ENCODE measurements around the gene CD34.

Gene CD34

DNA sequence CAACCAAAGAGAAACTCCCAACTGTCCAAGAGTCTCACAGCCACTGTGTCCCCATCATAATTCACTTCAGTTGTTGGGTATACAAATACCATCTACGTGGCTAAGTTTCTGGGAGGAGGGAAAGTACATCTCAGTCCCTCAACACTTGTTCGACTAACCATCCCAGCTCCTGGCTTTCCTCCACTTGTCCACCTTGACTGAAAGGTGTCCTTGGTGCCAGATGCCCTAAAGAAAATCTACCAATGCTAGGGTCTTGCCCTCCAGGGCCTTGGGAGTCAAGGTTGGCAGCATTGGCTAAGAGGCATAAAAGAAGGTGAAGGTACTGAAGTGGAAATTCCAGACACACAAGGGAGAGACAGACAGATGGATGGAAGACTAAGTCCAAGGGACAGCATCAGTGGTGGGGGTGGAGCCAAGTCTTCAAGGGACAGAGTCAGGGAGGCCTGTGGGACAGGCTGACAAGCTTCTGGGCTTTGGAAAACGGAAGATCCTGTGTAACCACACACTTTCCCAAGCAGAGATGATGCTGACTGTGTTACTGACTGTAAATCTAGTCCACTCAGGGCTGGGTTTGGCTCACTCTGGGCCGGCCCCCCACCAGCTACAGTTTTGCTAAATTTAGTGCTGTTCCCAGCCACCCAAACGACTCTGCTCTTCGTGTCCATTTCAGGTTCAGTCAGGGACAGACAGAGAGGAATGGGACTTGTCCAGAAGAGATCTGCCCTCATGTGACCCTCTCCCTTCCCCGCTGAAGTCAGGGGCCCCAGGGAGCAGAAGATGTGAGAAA is 60.1 kb downstream of the CD34 start:
- DNase-seq = no peak

DNA sequence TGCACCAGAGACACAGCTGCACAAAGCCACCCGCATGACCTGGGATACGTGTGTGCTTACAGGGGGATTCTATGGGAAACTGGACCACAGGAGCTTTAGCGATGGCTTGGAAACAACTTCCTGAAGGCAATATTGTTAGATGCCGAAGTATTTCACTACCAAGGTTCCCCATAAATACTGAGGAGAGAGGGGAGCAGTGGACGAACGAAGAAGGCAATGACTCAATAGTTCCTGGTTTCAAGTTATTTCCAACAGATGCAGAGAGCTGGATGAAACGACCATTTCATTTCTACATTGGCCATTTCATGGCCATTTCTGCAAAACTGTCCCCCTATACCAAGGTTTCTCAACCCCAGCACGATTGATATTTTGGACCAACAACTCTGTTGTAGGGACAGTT is 61.3 kb downstream of the CD34 start:
- DNase-seq = no peak

DNA sequence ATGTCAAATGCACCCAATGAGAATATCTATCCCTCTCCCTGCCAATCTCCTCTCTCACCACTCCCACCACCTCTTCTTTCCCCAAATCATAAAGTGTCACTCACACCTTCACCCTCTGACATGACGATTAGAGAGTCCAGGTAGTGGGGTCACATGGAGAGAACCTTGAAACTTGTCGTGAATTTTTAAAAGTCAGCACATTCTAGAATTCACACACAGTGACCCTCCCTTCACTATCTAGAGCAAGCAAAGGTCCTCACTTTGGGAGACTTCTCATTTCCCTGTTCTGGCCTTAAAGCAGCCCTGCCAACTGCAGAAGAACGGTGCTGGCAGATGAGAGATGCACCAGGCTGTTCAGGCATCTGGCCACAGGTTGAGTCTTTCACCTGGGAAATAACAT is 61.9 kb downstream of the CD34 start:
- no peak for DNase-seq

DNA sequence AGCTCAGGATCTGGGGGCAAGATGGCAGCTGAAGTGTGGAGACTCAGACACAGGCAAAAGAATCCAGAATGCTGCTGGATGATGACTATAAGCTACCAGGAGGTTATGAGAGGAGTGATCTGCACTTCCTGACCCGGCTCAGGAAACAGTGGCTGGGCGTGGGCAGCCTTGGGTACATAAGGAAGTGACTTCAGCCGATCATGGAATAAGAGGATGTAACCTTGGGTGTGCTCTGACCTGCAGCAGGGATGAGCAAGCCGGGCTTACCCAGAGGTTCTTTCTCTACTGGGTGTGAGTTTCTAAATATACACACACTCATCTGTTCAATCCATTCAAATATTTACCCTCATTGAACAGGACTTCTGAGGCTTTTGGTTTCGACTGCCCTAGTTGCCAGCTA is 62.7 kb downstream of the CD34 start:
- DNase-seq = peak; percentile 64

DNA sequence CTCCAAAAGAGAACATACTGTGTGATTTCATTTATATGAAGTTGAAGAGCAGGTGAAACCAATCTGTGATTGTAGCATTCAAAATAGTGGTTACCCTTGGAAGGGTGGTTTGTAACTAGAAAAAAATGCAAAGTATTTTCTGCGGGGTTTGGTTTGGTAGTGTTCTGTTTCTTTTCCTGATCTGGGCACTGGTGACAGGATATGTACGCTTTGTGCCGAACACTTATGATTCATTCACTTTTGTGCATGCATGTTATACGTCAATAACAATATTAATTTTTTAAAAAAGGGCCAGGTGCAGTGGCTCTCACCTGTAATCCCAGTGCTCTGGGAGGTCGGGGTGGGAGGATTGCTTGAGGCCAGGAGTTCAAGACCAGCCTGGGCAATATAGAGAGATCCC is 63.8 kb downstream of the CD34 start:
- DNase-seq = no peak

DNA sequence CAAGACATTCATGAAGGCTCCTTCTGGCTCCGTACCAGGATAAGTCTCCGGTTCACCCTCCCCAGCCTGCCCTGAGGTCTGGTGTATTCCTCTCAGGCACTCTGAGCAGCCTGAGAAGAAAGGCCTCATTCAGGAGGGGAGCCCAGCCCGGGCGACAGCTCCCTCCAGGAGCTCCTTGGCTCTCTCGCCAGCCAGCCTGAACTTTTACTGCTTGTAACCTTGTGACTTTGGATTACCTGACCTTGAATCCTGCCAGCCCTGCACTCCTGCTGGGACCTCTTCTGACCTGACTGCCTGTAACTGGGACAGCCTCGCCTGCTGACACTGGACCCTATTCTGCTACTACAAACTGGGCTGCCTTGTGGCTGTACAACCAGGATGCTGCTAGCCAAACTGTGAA is 65.8 kb downstream of the CD34 start:
- DNase-seq = no peak

DNA sequence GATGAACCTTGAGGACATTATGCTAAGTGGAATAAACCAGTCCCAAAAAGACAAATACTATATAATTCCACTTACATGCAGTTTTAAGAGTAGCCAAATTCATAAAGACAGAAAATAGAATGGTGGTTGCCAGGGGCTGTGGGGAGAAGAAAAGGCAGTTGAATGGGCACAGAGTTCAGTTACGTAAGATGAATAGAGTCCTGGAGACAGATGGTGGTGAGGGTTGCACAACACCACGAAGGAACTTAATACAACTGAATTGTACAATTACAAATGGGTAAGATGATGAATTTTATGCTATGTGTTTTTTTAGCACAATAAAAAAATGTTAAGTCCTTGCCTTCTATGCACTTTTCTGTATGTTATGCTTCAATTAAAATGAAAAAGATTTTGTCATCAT is 66.6 kb downstream of the CD34 start:
- no peak for DNase-seq

DNA sequence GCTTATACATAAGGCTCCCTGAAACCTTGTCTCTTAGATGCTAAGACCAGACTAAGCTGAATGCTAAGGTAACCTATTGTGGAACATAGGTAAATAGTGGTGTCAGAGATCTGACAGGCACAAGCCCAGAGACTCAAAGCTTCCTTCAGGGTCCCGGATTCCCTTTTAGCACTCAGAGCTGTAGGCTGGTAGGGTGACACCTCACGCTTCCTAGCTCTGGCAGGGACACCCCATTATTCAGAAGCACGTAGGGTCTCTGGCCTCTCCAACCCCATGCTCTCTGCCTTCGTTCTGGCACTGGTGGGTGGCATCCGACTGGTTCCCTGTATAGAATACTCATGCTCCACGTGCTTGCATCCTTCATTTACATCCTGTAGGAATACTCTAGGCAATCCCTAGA is 68.4 kb downstream of the CD34 start:
- DNase-seq = no peak

DNA sequence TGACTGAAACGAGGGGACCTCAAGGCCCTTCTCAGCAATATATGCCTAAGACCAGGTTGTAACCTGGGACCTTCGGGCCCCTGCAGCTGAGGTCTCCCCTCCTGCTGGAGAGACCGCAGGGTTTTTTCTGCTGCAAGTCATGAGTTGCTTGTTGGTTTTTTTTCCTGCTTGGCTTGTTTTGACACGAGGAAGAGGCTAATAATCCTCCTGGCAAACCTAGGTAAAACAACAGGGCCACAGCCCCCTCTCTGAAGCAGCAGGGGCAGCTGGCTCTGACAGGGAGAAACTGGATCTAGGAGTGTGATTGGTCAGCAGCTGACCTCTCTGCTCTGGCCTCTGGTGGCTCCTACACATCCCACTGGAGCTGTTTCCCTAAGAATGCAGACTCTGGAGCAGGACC is 69.0 kb downstream of the CD34 start:
- DNase-seq = no peak

DNA sequence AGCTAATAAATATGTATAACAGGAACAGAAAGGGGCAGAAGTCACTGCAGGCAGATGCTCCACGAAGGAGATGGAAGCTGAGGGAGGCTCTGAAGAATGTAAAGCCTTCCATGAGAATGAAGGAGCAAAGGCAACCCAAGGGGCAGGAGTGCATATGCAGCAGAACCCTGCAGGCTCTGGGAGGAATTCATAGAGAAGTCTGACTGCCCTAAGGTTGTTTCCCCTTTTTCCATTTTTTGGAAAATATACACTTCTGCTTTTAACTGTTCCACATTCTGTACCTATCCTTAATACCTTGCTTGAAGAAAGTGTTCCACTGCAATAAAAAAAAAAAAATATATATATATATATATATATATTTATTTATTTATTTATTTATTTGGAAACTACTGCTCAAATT is 69.6 kb downstream of the CD34 start:
- DNase-seq = no peak

DNA sequence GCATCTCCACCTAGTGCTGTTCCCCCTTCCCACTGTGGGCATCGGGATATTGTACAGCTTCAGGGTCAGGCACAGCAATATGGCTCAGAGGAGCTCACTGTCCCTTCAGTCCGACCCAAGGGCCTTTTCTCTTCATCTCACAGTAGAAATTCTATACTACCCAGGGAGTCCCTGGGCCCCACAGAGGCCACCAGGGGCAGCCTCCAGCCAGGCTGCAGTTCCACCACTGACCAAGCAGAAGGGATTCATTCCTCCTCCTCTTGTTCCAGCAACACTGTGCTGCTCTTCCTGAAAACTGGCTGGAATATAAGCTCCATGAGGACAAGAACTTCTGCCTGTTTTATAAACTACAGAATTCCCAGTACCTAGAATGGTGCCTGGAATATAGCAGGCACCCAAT is 70.5 kb downstream of the CD34 start:
- no peak for DNase-seq

DNA sequence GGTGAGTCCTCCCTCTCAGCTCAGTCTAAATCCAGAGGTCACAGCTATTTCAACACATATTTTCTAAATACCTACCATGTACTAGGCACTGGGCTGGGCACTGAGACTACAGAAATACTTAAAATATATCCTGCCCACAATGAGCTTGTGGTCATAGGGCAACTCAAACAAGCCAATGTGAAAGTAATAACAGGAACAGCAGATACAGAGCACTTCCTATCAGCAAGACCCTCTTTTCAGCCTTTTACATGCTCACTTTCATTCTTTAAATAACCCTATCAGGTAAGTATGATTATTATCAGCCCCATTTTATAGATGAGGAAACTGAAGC is 71.9 kb downstream of the CD34 start:
- no peak for DNase-seq

DNA sequence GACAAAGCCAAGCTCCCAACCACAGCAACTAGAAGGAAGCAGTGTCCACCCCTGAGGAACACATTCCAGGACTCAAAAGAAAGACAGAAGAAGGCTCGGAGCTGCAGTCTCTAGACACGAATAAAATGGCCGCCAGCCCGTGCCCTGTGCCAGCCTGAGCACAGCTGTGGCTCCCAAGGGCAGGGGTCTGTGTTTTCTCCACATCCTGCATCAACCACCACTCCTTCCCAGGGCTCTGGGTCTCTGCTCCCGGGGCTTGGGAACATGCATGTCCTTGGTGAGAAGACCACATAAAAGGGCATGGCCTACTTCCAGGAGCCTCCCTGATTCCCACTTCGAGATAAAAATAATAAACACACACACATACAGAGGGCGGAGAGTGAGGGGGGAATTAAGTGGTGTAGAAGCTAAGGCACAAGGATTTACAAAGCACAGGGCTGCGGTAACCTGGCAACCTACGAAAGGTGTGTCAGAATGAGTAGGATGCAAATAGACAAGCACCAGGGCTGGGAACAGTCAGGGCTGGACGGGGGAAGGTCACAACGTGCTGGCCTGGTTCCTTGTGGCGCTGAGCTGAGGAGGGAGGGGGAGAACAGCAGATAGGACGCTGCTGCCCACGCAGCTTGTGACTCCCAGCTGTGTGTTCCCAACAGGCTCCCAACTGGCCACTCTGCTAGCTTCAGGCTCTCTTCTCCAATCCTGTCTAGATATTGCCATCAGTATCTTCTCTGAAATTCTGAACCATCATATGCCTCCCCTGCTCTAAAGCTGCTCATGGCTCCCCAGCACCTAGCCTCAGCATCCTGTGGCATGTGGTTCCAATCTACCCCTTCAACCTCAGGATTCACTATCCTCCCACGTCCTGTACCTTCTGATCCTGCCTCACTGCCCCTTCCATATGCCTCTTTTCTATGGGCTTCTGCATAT is 72.5 kb downstream of the CD34 start:
- no peak for DNase-seq

DNA sequence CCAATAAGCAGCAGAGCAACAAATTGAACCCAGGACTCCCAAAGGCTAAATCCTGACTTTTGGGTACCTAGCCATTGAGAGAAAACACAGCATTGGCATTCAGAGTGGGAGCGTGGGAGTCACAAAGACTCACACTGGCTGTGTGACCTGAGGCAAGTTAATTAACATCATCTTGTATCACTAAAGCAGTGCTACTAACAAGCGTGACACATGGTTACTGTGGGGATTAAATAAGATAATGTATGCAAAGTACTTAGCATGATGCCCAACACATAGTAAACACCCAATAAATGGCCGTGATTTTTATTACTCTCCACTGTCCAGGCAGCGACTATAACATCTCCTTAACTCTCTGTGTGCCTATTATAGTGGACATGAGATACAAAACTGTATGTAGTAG is 73.3 kb downstream of the CD34 start:
- no peak for DNase-seq

DNA sequence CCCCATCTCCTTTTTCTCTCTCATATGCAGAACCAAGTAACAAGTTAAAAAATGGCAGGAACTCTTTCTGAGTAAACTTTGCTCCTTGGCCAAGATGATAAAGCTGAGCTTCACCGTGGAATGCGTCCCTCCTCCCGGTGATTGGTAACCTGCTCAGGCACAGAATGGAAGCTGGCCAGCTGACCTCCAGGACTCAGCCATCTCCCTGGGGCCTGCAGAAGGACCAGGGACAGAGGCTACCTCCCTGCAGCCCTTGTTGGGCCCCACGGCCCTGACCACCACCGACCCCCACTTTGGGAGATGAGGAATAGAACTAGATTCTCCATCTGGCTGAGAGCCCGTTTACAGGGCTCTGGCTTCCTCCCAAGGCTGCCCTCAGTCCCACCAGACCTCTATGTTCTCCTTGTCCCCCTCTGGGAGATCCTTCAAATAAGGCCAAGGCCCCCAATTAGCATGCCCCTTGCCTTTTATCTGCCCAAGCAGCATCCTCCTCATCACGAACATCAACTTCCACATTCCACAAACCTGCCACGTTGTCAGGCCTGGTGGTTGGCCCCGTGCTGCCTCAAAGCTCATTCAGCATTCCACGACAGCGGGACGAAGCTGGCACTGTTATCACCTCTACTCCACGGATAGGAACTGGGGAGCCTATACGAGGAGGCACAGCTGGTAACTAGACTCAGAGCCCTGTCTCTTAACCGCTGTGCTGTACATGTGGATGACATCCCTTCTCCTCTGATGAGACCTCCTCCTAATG is 74.2 kb downstream of the CD34 start:
- DNase-seq = no peak

DNA sequence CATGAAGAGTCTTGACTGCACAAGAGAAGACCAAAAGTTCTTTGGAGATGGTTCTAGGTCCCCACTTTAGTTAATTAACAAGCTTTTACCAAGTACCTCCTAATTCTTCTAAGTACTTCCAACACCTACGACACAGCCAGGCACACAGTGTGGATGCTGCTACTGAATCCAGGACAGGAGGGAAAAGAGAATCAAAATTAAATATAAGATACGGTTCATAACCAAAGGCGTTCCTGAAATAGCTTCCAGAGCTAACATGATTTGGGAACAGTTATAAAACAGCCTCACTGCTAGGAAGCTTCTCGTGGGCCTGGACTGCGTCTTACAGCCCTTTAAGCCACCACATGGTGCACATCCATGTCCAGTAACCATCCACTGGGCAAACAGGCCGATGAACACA is 75.0 kb downstream of the CD34 start:
- DNase-seq = no peak

DNA sequence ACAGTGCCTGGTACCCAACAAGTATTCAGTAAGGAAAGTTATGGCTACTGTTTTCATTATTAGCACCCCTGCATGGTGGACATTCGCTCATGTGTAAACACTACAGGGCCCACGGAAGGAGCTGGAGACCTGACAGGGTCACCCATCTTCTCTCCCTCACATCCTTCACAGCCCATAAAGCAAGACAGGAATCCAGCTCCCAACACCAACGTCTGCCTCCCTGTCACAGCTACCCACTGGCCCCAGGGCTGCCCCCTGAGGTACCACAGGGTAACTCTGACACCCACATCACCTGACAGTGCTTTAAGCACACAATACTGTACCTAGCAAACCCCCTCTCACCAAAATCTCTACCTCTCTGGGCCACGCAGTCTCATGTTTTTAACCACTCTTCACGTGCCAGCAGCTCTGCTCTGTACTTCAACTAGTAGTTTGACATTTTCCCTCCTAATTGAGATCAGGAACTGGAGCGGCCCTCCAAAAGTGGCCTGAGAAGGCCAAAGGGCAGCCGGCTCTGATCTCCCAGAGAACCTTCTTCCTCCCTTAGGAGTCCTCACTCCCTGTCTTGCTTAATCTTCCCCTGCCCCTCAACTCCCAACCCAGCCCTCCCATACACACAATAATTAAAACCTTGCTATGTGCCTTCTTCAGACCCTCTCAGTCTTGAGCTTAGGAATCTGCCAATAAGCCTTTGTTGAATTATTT is 76.8 kb downstream of the CD34 start:
- DNase-seq = no peak

DNA sequence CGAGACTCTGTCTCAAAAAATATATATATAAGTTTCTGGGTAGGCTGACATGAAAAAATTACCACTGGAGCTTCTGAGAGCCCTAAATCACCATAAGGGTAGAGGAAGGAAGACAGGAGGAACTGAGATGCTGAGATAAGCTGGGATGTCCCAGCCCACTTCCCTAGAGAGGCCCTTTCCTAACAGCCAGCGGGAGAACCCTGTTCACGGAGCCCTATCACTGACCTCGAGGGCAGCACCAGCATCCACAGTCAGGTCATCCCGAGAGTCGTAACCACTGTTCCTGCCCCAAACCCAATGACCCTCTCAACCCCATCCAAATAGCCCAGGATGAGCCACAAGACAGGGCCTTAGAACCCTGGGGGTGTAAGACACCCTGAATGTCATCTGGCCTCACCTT is 77.5 kb downstream of the CD34 start:
- no peak for DNase-seq

DNA sequence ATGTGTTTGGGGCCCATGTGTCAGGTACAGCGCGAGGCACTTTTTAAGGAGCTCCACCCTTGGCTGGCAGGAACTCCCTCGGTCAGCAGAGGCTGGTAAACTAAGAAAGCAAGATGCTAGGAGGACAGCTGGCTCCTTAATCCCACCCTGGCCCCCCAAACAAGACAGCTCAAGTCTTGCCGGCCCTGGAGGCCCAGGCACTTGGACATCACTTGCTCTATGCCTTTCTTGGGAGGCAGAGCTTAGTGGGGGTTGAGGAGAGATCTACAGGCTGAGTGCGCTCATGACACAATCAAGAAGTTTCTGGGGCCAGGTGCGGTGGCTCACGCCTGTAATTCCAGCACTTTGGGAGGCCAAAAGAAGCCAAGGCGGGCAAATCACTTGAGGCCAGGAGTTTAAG is 78.1 kb downstream of the CD34 start:
- no peak for DNase-seq

DNA sequence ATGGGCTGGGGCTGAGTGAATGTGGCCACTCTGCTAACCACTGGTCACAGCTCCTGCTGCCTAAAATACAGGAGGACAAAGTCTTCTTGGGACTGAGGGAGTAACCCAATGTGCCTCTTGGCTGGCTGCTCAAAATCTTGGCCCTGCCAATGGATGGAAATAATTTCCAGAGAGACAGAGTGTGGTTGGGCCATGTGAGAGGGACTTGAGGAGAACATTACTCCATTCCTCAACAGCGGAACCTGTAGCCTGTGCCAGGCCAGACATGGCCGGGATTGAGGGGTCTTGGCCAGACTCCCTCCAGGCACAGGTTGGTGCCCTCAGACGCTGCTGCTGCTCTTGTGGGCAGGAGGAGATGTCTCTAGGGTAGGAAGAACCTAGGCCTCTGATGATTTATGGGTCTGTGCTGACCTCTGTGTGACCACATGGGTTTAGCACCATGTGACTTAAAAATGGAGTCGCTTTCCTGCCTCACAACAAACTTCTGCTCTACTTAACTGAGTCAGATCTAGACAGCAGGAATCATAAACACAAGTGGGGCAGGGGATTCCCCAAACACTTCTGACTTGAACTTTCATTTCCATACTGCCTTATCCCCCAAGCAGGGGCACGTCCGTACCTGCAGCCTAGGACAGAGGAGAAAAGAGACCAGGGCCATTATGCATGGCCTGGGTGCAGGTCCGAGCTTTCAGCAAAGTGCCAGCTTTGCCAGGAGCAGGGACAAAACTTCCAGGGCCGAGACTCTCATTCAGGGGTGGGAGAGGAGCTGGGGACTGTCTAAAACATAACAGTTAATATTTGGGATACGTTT is 79.2 kb downstream of the CD34 start:
- no peak for DNase-seq

Data from NCI-H2029 (cell line).